ENCODE data around the gene PTX4.
"Not testable (repeated sequence)": the region's sequence is repeated elsewhere in the genome, so short reads cannot be mapped to it uniquely, and the experiment has no call there.

PTX4 gene

GRCh38 chr16:1469693-1470201 lies 19.0 kb downstream of the PTX4 start:
- Histone ChIP-seq H3K4me1 (ENCODE audit: insufficient read depth, low read length, poor library complexity, severe bottlenecking) (no peaks in the 10 kb centered on the region), H3K4me3 (ENCODE audit: low read length, poor library complexity, severe bottlenecking) (no peak overlapping the region), H2AFZ (ENCODE audit: low read length) (no peak overlapping the region), H3F3A (ENCODE audit: low read depth) (no peaks in the 10 kb centered on the region), H3K9me3 (ENCODE audit: insufficient read depth, low read depth, low read length) (no peaks in the 10 kb centered on the region), H4K20me1 (ENCODE audit: insufficient read depth, low read length, poor library complexity, severe bottlenecking) (no peaks in the 10 kb centered on the region), H3K9ac (ENCODE audit: low read depth, low read length, poor library complexity, severe bottlenecking) (no peak overlapping the region), H3K4me2 (ENCODE audit: low read depth, low read length, poor library complexity, severe bottlenecking) (no peak overlapping the region), H3K27me3 (ENCODE audit: insufficient read depth, low read length, poor library complexity, severe bottlenecking) (no peaks in the 10 kb centered on the region), H3K9me2 (replicated peaks; ENCODE audit: low read depth, low read length) (no peaks in the 10 kb centered on the region), H3K79me2 (ENCODE audit: insufficient read depth, low read length) (peaks cover 7% of the 10 kb centered on the region; the same call in 1 of the 2 replicates), H3K36me3 (ENCODE audit: insufficient read depth, low read length) (no peaks in the 10 kb centered on the region)
- TF ChIP-seq, protein P1, sequence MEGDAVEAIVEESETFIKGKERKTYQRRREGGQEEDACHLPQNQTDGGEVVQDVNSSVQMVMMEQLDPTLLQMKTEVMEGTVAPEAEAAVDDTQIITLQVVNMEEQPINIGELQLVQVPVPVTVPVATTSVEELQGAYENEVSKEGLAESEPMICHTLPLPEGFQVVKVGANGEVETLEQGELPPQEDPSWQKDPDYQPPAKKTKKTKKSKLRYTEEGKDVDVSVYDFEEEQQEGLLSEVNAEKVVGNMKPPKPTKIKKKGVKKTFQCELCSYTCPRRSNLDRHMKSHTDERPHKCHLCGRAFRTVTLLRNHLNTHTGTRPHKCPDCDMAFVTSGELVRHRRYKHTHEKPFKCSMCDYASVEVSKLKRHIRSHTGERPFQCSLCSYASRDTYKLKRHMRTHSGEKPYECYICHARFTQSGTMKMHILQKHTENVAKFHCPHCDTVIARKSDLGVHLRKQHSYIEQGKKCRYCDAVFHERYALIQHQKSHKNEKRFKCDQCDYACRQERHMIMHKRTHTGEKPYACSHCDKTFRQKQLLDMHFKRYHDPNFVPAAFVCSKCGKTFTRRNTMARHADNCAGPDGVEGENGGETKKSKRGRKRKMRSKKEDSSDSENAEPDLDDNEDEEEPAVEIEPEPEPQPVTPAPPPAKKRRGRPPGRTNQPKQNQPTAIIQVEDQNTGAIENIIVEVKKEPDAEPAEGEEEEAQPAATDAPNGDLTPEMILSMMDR (conservative IDR thresholded peaks at IDR 0.05; ENCODE audit: low read length), result no peak
- TF ChIP-seq EZH2phosphoT487 (IDR thresholded peaks at IDR 0.05; ENCODE audit: borderline replicate concordance), result no peak

- H3F3A ChIP-seq (ENCODE audit: low read depth); H3K4me1 ChIP-seq (ENCODE audit: insufficient read depth, low read length, poor library complexity, severe bottlenecking); H3K27me3 ChIP-seq (ENCODE audit: insufficient read depth, low read length, poor library complexity, severe bottlenecking); H3K4me3 ChIP-seq (ENCODE audit: low read length, poor library complexity, severe bottlenecking); H3K9me3 ChIP-seq (ENCODE audit: insufficient read depth, low read depth, low read length); H3K9me2 ChIP-seq (replicated peaks; ENCODE audit: low read depth, low read length); H2AFZ ChIP-seq (ENCODE audit: low read length); H3K79me2 ChIP-seq (ENCODE audit: insufficient read depth, low read length); H3K4me2 ChIP-seq (ENCODE audit: low read depth, low read length, poor library complexity, severe bottlenecking); H3K9ac ChIP-seq (ENCODE audit: low read depth, low read length, poor library complexity, severe bottlenecking); H3K36me3 ChIP-seq (ENCODE audit: insufficient read depth, low read length); H4K20me1 ChIP-seq (ENCODE audit: insufficient read depth, low read length, poor library complexity, severe bottlenecking): not testable (repeated sequence)
Observed at GRCh38 chr16:1469141-1469540, 19.6 kb downstream of the PTX4 start.

GRCh38 chr16:1468426-1468810 lies 20.3 kb downstream of the PTX4 start:
- Histone ChIP-seq H3K9ac (ENCODE audit: low read depth, low read length, poor library complexity, severe bottlenecking) (no peak overlapping the region), H3K4me1 (ENCODE audit: insufficient read depth, low read length, poor library complexity, severe bottlenecking) (no peaks in the 10 kb centered on the region), H3K79me2 (ENCODE audit: insufficient read depth, low read length) (no peaks in the 10 kb centered on the region), H3K9me2 (replicated peaks; ENCODE audit: low read depth, low read length) (no peaks in the 10 kb centered on the region), H3K27me3 (ENCODE audit: insufficient read depth, low read length, poor library complexity, severe bottlenecking) (no peaks in the 10 kb centered on the region), H4K20me1 (ENCODE audit: insufficient read depth, low read length, poor library complexity, severe bottlenecking) (no peaks in the 10 kb centered on the region), H3F3A (ENCODE audit: low read depth) (no peaks in the 10 kb centered on the region), H3K4me2 (ENCODE audit: low read depth, low read length, poor library complexity, severe bottlenecking) (no peak overlapping the region), H3K4me3 (ENCODE audit: low read length, poor library complexity, severe bottlenecking) (no peak overlapping the region), H3K36me3 (ENCODE audit: insufficient read depth, low read length) (no peaks in the 10 kb centered on the region), H2AFZ (ENCODE audit: low read length) (no peak overlapping the region), H3K9me3 (ENCODE audit: insufficient read depth, low read depth, low read length) (no peaks in the 10 kb centered on the region)
- TF ChIP-seq, protein P1 (conservative IDR thresholded peaks at IDR 0.05; ENCODE audit: low read length), result no peak
- no peak for TF ChIP-seq EZH2phosphoT487 (IDR thresholded peaks at IDR 0.05; ENCODE audit: borderline replicate concordance)

DNA sequence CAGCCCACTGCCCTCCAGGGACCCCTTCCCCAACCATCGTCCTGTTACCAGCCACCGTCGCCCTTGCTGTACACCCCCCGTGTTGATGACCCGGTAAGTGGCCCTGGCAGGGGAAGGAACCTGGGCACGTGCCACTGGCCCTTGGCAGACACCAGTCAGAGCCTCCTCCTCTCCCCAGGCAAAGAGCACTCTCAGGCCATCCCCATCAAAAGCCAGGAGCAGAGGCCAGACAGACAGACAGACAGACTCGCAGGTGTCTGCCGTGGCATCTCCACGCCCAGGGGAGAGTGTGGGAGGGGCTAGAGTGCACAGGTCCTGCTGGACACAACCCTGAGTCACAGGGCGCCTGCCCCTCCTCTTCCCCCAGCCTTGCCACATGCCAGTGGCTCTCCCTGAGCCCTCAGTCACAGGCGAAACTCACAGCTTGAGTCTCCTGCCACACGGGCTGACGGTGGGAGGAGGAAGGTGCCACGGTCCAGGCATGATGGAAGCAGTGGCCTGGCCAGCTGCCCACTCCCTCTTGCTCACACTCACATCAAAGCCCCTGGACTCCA lies 21.7 kb downstream of the PTX4 start:
- no peaks in the 10 kb centered on the region for H3K79me2 ChIP-seq (ENCODE audit: insufficient read depth, low read length)
- H2AFZ ChIP-seq (ENCODE audit: low read length), result no peak overlapping the region
- H3K9me3 ChIP-seq (ENCODE audit: insufficient read depth, low read depth, low read length), result no peaks in the 10 kb centered on the region
- no peak overlapping the region for H3K4me3 ChIP-seq (ENCODE audit: low read length, poor library complexity, severe bottlenecking)
- H3K9me2 ChIP-seq (replicated peaks; ENCODE audit: low read depth, low read length), result no peaks in the 10 kb centered on the region
- H4K20me1 ChIP-seq (ENCODE audit: insufficient read depth, low read length, poor library complexity, severe bottlenecking), result no peaks in the 10 kb centered on the region
- H3K4me2 ChIP-seq (ENCODE audit: low read depth, low read length, poor library complexity, severe bottlenecking), result no peak overlapping the region
- TF ChIP-seq EZH2phosphoT487 (IDR thresholded peaks at IDR 0.05; ENCODE audit: borderline replicate concordance), result no peak
- TF ChIP-seq, protein P1 (conservative IDR thresholded peaks at IDR 0.05; ENCODE audit: low read length), result no peak
- no peaks in the 10 kb centered on the region for H3K36me3 ChIP-seq (ENCODE audit: insufficient read depth, low read length)
- H3F3A ChIP-seq (ENCODE audit: low read depth), result no peaks in the 10 kb centered on the region
- H3K4me1 ChIP-seq (ENCODE audit: insufficient read depth, low read length, poor library complexity, severe bottlenecking), result no peaks in the 10 kb centered on the region
- H3K27me3 ChIP-seq (ENCODE audit: insufficient read depth, low read length, poor library complexity, severe bottlenecking), result no peaks in the 10 kb centered on the region
- no peak overlapping the region for H3K9ac ChIP-seq (ENCODE audit: low read depth, low read length, poor library complexity, severe bottlenecking)
